Activated CD4-positive, alpha-beta T cell treated with anti-CD3 and anti-CD28 coated beads, Interleukin-2, amount 50 U/mL, for 24 hours (primary cell): ENCODE data around the gene PXDC1.
"Not testable (repeated sequence)": the region's sequence is repeated elsewhere in the genome, so short reads cannot be mapped to it uniquely, and the experiment has no call there.

ENCODE experiments used
- DNase-seq, 2 donors: peaks; one replicate each; pipeline ENCODE4 v3.0.0-alpha.2; 2020; ENCODE audit warnings: low read depth in 1 of 2, low spot score in 1 of 2

Gene PXDC1

DNA sequence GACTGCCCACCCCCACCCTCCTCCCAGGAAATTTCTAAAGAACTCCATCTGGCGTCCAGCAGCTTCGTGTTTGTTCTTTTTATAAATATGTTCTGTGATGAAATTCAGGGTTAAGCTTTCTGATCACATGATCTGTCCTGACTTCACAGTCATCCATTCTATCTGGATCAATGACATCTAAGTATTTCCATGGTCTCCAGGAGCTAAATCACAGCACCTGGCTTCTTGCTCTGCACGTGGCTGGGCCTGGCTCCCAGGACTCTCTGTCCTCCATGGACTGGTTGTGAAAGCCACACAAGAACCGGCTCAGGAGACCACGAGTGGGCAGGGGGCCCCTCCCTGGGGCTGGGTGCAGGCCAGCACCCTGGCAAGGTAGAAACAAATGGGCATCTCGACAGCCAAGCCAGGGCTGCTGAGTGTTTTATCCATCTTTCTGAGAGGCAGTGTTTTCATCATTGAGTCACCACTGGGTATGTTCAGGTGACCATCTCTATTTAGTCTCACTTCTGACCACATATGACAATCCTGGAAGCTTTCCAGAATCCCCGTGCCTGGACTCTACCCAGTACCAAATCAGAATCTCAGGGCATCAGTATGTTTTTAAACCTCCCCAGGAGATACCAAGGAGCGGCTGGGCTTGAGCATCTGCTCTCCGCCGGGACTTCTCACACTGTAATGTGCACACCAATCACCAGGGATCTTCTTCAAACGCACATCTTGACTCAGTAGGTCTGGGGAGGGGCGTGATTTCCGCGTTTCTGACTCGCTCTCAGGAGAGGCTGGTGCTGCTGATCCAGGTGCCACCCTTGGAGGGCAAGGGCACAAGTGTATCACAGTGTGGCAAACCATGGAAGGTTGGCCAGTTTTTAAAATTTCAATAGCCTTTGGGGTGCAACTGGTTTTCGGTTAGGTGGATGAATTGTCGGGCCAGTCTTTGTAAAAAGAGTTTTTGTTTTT lies 31.6 kb upstream of the PXDC1 start:
- no peak for DNase-seq

DNA sequence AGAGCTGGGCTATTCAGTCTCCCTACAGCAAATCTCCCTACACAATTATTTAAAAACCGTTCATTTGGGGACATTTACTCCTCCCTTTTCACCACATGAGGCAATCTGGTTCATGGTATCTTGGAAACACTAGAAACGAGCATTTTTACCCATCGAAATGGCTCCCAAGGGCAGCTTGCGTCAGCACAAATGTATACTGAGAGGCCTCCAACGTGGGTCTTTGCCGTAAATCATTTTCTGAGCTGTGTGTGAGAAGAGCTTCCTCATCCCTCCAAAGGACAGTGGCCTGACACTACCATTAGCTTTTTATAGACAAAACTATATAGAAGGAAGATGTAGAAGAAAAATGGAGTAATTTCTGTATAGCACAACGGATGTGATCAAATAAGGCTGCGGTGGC lies 30.0 kb upstream of the PXDC1 start:
- DNase-seq, result no peak

DNA sequence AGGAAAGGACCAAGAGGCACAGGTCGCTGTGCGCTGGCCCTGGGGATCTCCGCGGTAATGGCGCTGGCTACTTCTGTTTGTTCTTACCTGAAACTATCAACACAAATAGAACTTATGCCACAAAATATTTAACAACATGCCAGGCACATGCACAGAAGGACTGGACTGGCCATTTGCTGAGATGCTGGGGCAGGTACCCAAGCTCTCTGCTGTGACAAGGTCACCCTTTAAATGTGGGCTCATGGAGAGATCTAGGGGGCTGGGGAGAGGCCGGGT lies 28.0 kb upstream of the PXDC1 start:
- DNase-seq, result no peak

DNA sequence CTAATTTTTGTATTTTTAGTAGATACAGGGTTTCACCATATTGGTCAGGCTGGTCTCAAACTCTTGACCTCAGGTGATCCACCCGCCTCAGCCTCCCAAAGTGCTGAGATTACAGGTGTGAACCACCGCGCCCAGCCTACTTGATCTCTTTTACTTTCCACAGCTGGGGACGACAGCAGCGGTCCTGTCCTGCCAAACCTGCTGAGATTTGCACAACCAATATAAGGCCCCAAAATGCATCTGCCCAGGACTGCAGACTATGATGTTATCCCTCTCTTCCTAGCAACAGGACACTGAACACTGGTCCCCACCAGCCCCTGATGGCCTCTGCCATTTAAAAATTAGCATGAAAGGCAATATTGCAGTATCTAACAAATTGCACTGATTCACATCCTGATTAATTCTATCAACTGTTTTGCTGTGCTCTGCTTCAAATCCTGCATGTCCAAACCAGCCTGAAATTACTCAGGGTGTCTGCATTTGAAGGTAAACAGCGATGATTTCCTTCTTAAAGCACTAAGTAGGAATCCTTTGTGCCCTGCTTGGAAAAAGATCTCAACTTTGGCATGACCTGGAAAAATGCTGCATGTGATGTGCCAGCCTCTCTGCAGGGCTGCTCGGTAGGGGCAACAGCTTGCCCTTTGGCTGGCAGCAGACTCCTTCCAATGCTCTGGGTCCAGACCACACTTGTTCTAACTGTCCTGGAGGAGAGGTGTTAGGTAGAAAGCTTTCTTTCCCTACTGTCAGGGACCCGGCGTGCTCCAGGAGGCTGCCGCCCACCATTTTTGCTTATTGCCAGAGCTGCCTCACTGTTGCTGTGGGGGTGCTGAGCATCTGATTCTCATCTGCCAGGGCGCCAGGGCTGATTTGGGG lies 27.4 kb upstream of the PXDC1 start:
- DNase-seq, result no peak

DNA sequence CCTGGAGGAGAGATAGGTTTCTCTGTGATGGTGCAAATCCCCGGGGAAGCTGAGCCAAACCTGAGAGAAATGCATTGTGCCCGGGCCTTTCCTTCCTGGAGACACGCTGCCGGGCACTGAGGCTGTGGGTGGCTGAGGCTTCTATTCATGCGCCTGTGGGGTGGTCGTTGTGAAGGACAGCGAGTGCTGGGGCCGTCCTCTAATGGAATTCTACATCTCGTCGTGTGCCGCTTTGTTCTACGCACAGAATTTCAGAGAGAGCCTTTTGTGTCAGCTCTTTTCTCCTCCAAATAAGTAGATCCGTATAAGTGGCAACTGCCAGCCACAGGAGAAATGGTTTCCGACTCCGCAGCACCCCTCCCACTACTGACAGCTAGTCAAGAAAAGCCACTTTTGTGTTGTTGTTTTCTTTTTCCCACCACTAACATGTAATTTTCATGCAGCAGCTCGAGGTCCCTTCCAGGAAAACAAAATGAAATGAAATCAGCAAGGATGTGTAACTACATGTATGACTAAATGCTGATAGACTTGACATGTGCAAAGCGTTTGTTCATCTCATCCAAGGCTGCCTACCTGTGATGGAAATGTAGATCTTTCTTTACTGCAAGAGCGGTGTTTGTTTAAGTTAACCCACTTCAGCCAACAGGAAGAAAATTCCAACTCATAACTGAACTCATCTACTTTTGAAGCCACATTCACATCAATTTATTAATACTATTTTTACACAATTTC lies 26.4 kb upstream of the PXDC1 start:
- no peak for DNase-seq

DNA sequence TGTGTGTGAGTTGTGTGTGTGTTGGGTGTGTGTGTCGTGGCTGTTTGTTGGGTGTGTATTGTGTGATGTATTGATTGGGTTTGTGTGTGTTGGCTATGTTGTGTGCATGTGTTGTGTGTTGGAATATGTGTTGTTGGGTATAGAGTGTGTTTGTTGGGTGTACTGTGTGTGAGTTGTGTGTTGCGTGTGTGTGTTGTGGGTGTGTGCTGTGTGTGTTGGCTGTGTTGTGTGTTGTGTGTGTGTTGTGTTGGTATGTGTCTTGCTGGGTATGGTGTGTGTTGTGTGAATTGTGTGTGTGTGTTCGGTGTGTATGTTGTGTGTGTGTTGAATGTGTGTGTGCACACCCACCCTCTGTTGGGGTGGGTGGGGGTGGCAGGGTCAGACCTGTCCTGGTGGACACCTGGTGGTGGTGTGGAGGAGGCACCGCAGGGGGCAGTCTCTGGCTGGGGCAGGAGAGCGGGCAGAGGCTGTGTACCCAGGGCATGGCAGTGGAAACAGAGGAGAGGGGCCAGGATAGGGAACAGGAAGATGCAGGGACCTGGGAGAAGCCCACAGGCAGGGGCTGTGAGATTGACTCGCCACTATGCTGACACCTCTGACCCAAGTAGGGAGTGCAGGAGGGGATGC lies 25.5 kb upstream of the PXDC1 start:
- DNase-seq, result no peak

DNA sequence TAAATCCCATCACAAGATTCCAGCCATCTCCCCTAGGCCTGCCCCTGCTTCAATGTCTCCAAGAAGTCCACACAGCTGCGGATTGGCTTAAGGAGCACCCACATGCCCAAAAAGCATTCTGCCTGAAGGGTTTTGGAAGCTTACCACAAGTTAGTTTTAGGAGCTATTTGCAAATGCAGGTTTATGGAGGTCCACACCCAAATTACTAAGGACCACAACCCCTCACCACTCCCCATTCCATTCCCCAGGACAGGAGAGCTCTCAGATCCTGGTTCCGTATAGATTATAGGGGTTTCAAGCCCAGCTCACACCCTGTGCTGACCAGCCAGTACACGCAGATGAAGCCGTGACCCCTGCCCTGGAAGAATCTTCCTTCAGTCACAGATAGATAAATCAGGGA lies 24.3 kb upstream of the PXDC1 start:
- DNase-seq, result no peak

DNA sequence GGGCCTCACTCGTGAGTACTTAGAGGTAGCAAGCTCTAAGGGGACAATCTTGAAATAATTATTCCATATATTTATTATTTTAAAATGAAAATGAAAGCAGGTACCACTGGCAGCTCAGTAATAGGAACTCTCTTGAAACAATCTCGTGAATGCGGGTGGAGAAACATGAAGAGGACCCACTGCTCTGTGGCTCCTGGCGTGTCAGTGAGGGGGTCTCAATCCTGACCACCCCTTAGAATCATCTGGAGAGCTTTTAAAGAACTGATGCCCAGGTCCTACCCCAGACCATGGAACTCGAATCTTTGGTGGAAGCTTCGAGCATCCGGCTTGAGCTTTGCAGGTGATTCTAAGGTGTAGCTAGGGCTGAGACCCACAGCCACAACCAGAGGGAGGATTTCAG lies 23.9 kb upstream of the PXDC1 start:
- no peak for DNase-seq

DNA sequence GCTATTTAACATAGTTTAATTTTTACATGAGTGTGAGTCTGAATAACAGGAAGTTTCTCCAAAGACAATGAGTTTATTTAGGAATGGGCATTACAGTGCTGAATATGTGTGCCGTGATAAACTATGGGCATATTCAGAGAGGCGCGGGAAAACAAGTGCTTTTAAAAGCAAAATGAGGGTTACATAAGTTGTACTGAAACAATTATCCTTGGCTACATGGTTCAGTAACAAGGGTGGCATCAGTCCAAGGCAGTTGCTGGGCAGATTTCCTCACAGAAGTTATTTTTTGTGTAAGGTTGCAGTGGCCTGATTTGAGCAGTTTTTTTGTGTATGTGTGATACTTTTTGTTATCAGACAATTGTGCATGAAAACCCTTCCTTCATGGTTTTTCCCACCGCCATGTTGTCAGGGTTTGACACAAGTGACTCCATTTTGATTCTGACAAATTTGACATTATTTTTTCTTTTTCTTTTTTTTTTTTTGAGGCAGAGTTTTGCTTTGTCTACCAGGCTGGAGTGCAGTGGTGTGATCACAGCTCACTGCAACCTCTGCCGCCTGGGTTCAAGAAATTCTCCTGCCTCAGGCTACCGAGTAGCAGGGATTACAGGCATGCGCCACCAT lies 22.3 kb upstream of the PXDC1 start:
- no peak for DNase-seq

DNA sequence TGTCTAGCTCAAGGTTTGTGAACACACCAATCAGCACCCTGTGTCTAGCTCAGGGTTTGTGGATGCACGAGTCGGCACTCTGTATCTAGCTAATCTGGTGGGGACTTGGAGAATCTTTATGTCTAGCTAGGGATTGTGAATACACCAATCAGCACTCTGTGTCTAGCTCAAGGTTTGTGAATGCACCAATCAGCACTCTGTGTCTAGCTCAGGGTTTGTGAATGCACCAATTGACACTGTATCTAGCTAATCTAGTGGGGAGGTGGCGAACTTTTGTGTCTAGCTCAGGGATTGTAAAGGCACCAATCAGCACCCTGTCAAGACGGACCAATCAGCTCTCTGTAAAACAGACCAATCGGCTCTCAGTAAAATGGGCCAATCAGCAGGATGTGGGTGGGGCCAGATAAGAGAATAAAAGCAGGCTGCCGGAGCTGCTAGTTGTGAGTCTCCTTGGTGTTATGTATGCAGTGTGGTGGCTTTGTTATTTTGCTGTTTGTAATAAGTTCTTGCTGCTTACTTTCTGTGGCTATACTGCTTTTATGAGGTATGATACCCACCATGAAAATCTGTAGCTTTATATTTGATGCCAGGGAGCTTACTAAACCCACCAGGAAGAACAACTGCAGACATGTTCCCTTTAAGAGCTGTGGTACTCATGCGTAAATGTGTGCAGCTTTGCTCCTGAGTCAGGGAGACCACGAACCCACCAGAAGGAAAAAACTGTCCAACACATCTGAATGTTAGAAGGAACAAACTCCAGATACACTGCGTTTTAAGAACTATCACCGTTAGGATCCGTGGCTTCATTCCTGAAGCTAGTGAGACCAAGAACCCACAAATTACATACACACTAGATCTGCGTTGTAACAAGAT lies 20.9 kb upstream of the PXDC1 start:
- DNase-seq, result not testable (repeated sequence)

DNA sequence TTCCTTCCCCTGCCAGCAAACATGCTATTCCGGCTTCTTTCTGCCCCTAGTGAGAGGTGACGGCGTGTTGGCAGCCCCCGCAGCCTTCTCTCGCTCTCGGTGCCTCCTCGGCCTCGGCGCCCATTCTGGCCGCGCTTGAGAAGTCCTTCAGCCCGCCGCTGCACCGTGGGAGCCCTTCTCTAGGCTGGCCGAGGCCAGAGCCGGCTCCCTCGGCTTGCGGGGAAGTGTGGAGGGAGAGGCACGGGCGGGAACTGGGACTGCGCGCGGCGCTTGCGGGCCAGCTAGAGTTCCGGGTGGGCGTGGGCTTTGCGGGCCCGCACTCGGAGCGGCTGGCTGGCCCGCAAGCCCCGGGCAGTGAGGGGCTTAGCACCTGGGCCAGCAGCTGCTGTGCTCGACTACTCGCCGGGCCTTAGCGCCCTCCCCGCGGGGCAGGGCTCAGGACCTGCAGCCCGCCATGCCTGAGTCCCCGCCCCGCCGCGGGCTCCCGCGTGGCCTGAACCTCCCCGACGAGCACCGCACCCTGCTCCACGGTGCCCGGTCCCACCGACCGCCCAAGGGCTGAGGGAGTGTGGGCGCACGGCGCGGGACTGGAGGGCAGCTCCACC lies 20.0 kb upstream of the PXDC1 start:
- no peak for DNase-seq

DNA sequence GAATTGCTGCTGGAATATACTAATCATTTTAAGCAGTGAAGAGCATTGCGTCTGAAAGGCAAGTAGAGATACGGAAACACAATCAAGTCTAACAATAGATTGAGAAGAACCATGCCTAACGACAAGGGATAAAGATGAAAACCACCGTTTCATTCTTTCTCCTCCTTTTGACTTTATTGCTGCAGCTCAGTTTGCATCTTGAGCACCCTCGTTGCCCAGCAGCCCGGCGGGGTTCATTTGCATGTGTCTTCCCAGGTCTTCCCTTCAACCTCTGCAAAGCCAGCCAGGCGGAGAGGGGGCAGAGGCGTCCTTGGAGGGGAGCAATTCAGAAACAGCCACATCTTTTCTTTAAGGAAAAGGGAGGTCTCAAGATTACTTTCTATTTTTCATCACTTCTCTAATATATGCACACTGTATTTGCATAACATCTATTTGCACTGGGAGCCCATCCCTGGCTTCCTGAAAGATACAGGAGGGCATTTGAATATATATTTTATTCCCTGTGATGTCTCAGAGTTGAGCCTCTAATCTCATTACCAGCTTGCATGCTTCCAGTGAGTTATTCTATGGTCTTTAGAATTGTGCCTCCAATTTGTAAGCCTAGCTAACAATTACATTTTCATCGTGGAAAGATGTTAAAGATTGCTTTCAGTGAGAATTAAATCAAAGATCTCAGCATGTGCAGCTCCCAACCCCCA lies 18.7 kb upstream of the PXDC1 start:
- no peak for DNase-seq

DNA sequence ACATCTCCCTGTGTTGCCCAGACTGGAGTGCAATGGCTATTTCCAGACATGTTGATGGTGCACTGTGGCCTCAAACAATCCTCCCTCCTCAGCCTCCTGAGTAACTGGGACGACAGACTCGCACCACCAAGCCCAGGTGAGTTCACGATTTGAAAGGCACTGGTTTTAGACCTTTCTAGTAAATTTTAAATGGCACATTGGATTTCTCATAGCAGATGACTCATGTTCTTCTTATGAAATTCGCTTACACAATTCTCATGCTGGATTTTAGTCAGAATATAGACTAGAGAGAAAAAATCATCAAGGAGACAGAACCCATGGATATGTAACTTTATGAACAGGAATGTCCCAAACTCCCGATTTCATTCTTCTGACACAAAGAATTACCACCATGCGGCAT lies 18.1 kb upstream of the PXDC1 start:
- DNase-seq, result no peak

DNA sequence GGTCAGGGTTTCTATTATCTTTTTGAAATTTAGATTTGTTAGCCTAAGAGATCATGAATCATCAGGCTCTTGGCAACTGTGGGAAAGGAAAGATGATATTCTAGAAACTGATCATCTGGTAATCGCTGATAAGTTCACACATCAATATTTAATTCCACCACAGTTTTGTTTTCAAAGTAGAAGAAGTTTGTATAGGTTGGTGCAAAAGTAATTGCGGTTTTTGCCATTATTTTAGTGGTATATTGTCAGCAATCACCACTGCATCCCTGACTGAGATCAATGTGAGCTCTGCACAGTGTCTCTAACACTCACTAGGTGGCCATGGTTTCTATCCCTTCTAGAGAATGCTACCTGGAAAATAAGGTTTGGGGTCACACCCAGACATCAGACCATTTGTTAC lies 17.0 kb upstream of the PXDC1 start:
- DNase-seq, result no peak

DNA sequence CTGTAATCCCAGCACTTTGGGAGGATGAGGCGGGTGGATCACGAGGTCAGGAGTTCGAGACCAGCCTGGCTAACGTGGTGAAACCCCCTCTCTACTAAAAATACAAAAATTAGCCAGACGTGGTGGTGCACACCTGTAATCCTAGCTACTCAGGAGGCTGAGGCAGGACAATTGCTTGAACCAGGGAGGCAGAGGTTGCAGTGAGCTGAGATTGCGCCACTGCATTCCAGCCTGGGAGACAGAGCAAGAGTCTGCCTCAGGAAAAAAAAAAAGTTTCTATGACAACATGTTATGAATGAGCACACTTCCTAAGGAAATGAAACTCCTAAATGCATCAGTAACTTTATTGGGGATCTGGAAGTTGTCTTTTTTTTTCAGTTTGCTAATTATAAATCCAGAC lies 16.0 kb upstream of the PXDC1 start:
- DNase-seq, result not testable (repeated sequence)

DNA sequence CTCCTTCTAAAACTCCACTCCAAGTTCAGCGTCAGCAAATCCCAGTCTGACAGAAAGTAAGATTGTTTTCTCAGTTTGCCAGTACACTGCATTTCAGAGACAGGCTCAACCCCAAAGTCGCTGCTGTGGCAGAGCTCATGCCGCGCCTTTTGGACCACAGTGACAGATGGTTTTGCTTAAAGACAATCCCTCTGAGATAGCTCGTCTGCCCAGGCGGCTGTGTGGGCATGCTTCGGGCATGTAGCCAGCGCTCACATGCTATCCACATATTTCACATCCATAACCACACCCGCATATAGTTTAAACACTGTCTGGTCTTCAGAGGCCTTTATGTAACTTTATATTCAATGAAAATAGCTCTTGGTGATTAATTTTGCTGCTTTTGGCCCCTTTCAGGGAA lies 14.7 kb upstream of the PXDC1 start:
- no peak for DNase-seq

DNA sequence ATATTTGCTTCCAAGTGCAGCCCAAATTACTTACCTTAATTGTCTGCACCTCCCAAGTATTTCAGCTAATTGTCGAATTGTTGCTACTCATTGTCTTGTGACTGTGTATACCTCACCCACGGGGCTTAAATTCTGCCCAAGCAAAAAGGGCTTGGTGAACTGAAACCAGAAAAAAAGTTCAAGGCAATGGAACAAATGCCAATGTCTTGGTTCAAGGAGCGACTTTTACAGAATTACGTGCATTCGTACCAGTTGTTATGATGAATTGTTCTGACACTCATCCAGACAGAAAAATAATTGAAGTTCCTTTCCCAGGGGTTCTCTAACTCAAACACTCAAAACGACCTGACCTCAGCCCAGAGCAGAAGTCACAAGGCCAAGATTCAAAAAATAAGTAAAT lies 13.9 kb upstream of the PXDC1 start:
- DNase-seq, result no peak

DNA sequence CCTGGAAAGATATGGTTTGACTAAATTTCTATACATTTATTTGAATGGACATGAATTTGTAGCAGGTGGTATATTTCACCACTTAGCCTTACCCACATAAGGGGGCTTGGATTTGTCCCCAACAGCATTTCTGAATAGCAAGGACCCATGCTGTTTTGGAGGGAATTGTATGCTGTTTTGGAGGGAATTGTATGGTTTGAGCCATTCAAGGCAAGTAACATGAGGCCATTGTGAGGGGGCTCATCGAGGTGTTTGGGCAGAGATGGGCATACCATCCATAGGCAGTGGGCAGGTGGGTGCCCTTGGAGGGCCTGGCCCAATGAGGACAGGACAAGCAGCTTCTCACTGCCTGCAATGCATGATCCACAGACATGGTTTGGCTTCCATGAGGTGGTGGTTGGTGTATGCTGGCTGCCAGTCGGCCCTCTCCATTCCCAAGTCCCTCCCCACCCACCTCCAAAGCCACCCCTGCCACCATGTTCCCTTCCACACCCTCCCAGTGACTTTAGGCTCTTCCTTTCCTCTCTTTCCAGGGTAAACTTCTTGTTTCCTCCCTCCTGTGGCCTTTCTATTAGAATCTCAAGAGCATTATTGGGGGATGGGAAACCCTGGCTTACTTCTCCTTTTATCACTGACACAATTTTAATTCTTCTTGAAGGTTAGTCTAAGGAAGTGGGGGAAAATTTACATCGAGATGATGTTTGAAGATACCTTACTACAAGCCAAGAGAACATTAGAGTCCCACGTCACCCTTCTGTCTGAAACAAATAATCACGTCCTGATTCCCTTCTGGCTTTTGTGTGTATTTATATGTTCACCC lies 13.2 kb upstream of the PXDC1 start:
- DNase-seq, result no peak
